ENCODE data around the gene PALMD.

GRCh38 chr1:99675994-99676393 lies 30.1 kb downstream of the PALMD start:
- TF ChIP-seq CTCF (IDR thresholded peaks at IDR 0.05; ENCODE audit: low read length) = no peak
- no peak for TF ChIP-seq EZH2 (optimal IDR thresholded peaks at IDR 0.05; ENCODE audit: low read depth, low read length)
- no peak for TF ChIP-seq EZH2phosphoT487 (IDR thresholded peaks at IDR 0.05; ENCODE audit: low read length)
